ENCODE results near the gene GSTM3. TPM values are rescaled to one million over a fixed set of nuclear protein-coding genes. Genes with fewer than 3 reads are reported as not detected.
"Not testable (repeated sequence)": the region's sequence is repeated elsewhere in the genome, so short reads cannot be mapped to it uniquely, and the experiment has no call there.

GSTM3 gene
- total RNA-seq, 2 experiments from 2014 or later: not detected

DNA sequence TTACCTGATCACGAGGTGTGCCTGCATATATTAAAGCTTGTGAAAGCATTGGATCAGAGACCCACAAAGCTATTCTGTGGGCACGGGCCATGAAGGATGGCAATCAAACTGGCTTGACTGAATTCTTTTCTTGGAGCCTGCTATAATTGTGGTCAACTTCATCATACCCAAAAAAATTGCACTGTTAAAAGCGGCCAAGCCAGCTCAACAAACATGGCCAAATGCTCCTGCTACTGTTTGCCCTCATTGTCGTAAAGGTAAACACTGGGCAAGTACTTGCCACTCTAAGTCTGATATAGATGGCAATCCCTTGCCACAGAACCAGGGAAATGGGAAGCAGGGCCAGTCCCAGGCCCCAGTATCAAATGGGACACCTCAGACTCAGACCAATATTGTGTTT, 35.4 kb downstream of the GSTM3 start:
- Histone ChIP-seq H2AFZ (ENCODE audit: low read length) (no peak overlapping the region), H3K9me3 (ENCODE audit: low read length) (no peaks in the 10 kb centered on the region), H3K27ac (ENCODE audit: low read depth, low read length, poor library complexity, severe bottlenecking) (no peak overlapping the region), H3K36me3 (ENCODE audit: insufficient read depth, low read length) (no peaks in the 10 kb centered on the region), H3K4me1 (ENCODE audit: insufficient read depth, low read length, poor library complexity, severe bottlenecking) (no peaks in the 10 kb centered on the region), H3K9me2 (ENCODE audit: insufficient read depth, low read length) (no peaks in the 10 kb centered on the region), H3K4me2 (ENCODE audit: low read length) (no peak overlapping the region), H3K4me3 (ENCODE audit: low read depth, low read length, poor library complexity, severe bottlenecking) (no peak overlapping the region), H3K79me2 (ENCODE audit: insufficient read depth, low read depth, low read length) (no peaks in the 10 kb centered on the region), H4K20me1 (ENCODE audit: insufficient read depth, low read length) (no peaks in the 10 kb centered on the region)
- BruUV-seq (replicated peaks): no TSS peak
- POLR2A ChIA-PET: no interaction called here
- DNase-seq (ENCODE audit: low spot score): no peak
- intact Hi-C loops (cut with micrococcal nuclease; ENCODE audit: unreplicated experiment): no loop called here
- CTCF ChIA-PET (ENCODE audit: unreplicated experiment): interaction anchor here (0.6 kb wide), 1 partner anchor 66 kb away, joined by 3 read pairs; no protein-coding TSS in a partner anchor
- TF ChIP-seq, protein P1, sequence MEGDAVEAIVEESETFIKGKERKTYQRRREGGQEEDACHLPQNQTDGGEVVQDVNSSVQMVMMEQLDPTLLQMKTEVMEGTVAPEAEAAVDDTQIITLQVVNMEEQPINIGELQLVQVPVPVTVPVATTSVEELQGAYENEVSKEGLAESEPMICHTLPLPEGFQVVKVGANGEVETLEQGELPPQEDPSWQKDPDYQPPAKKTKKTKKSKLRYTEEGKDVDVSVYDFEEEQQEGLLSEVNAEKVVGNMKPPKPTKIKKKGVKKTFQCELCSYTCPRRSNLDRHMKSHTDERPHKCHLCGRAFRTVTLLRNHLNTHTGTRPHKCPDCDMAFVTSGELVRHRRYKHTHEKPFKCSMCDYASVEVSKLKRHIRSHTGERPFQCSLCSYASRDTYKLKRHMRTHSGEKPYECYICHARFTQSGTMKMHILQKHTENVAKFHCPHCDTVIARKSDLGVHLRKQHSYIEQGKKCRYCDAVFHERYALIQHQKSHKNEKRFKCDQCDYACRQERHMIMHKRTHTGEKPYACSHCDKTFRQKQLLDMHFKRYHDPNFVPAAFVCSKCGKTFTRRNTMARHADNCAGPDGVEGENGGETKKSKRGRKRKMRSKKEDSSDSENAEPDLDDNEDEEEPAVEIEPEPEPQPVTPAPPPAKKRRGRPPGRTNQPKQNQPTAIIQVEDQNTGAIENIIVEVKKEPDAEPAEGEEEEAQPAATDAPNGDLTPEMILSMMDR (conservative IDR thresholded peaks at IDR 0.05; ENCODE audit: low read length): no peak
- TF ChIP-seq EZH2phosphoT487 (IDR thresholded peaks at IDR 0.05; ENCODE audit: borderline replicate concordance, low read depth, low read length): no peak

GRCh38 chr1:109704173-109704572, 36.7 kb downstream of the GSTM3 start:
- no TSS peak for BruUV-seq (replicated peaks)
- Histone ChIP-seq H3K79me2 (ENCODE audit: insufficient read depth, low read depth, low read length) (no peaks in the 10 kb centered on the region), H3K27ac (ENCODE audit: low read depth, low read length, poor library complexity, severe bottlenecking) (no peak overlapping the region), H3K9me2 (ENCODE audit: insufficient read depth, low read length) (no peaks in the 10 kb centered on the region), H3K4me3 (ENCODE audit: low read depth, low read length, poor library complexity, severe bottlenecking) (no peak overlapping the region), H3K4me1 (ENCODE audit: insufficient read depth, low read length, poor library complexity, severe bottlenecking) (no peaks in the 10 kb centered on the region), H2AFZ (ENCODE audit: low read length) (no peak overlapping the region), H3K9me3 (ENCODE audit: low read length) (no peaks in the 10 kb centered on the region), H3K36me3 (ENCODE audit: insufficient read depth, low read length) (no peaks in the 10 kb centered on the region), H4K20me1 (ENCODE audit: insufficient read depth, low read length) (no peaks in the 10 kb centered on the region), H3K4me2 (ENCODE audit: low read length) (no peak overlapping the region)
- no peak for DNase-seq (ENCODE audit: low spot score)
- TF ChIP-seq EZH2phosphoT487 (IDR thresholded peaks at IDR 0.05; ENCODE audit: borderline replicate concordance, low read depth, low read length): no peak
- TF ChIP-seq, protein P1 (conservative IDR thresholded peaks at IDR 0.05; ENCODE audit: low read length): 0 out of 2 replicates have a peak, but pooled peaks have one; percentile 17
- intact Hi-C loops (cut with micrococcal nuclease; ENCODE audit: unreplicated experiment): no loop called here
- CTCF ChIA-PET (ENCODE audit: unreplicated experiment): no interaction called here
- POLR2A ChIA-PET: interaction anchor here (0.6 kb wide), 2 partner anchors 33 to 632 kb away, joined by 3 read pairs; no protein-coding TSS in a partner anchor

DNA sequence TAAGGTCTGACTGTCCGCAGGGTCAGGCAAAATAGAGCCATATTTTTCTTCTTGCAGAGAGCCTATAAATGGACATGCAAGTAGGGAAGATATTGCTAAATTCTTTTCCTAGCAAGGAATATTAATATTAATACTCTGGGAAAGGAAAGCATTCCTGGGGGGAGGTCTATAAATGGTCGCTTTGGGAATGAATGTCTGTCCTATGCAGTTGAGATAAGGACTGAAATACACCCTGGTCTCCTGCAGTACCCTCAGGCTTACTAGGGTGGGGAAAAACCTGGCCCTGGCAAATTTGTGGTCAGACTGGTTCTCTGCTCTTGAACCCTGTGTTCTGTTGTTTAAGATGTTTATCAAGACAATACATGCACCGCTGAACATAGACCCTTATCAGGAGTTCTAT, 37.9 kb downstream of the GSTM3 start:
- H3K4me2 ChIP-seq (ENCODE audit: low read length); H3K4me1 ChIP-seq (ENCODE audit: insufficient read depth, low read length, poor library complexity, severe bottlenecking); H2AFZ ChIP-seq (ENCODE audit: low read length); H3K79me2 ChIP-seq (ENCODE audit: insufficient read depth, low read depth, low read length); H3K27ac ChIP-seq (ENCODE audit: low read depth, low read length, poor library complexity, severe bottlenecking); H3K4me3 ChIP-seq (ENCODE audit: low read depth, low read length, poor library complexity, severe bottlenecking); H3K36me3 ChIP-seq (ENCODE audit: insufficient read depth, low read length); H4K20me1 ChIP-seq (ENCODE audit: insufficient read depth, low read length); H3K9me3 ChIP-seq (ENCODE audit: low read length); DNase-seq (ENCODE audit: low spot score); CTCF ChIA-PET (ENCODE audit: unreplicated experiment); H3K9me2 ChIP-seq (ENCODE audit: insufficient read depth, low read length); POLR2A ChIA-PET; intact Hi-C loops (cut with micrococcal nuclease; ENCODE audit: unreplicated experiment); BruUV-seq (replicated peaks): not testable (repeated sequence)

GRCh38 chr1:109697861-109698260, 43.0 kb downstream of the GSTM3 start:
- intact Hi-C loops (cut with micrococcal nuclease; ENCODE audit: unreplicated experiment); H3K4me3 ChIP-seq (ENCODE audit: low read depth, low read length, poor library complexity, severe bottlenecking); DNase-seq (ENCODE audit: low spot score); H3K36me3 ChIP-seq (ENCODE audit: insufficient read depth, low read length); POLR2A ChIA-PET; BruUV-seq (replicated peaks); H3K4me1 ChIP-seq (ENCODE audit: insufficient read depth, low read length, poor library complexity, severe bottlenecking); H2AFZ ChIP-seq (ENCODE audit: low read length); H3K79me2 ChIP-seq (ENCODE audit: insufficient read depth, low read depth, low read length); H4K20me1 ChIP-seq (ENCODE audit: insufficient read depth, low read length); H3K4me2 ChIP-seq (ENCODE audit: low read length); H3K9me3 ChIP-seq (ENCODE audit: low read length); H3K27ac ChIP-seq (ENCODE audit: low read depth, low read length, poor library complexity, severe bottlenecking); CTCF ChIA-PET (ENCODE audit: unreplicated experiment); H3K9me2 ChIP-seq (ENCODE audit: insufficient read depth, low read length): not testable (repeated sequence)

All from OCI-LY7 (cell line).